Sigmoid colon (tissue), 7 donors: Measurements from ENCODE around the gene EIF3F. TPM values are rescaled to one million over a fixed set of nuclear protein-coding genes. Genes with fewer than 3 reads are reported as not detected.

ENCODE experiments used
- DNase-seq: peaks from one replicate; pipeline ENCODE4 v3.0.0-alpha.2; 2019
- H3K27ac ChIP-seq, 4 donors: fragments of 200-600 bp; sonication (generic); one replicate each; pipeline ENCODE4 v1.5.1; 2016 to 2019; ENCODE audit warnings: mild to moderate bottlenecking in 1 of 4
- H3K27me3 ChIP-seq, 3 donors: fragments of 200-600 bp; sonication (generic); one replicate each; pipeline ENCODE4 v1.5.1; 2019; ENCODE audit warnings: mild to moderate bottlenecking in 1 of 3
- H3K36me3 ChIP-seq, 4 donors: fragments of 200-600 bp; sonication (generic); one replicate each; pipeline ENCODE4 v1.5.1; 2016 to 2019
- H3K4me1 ChIP-seq, 4 donors: fragments of 200-600 bp; sonication (generic); one replicate each; pipeline ENCODE4 v1.5.1; 2017 to 2019
- H3K4me3 ChIP-seq, 4 donors: fragments of 200-600 bp; sonication (generic); one replicate each; pipeline ENCODE4 v1.5.1; 2017 to 2019; ENCODE audit warnings: mild to moderate bottlenecking in 2 of 4, moderate library complexity in 1 of 4
- H3K9me3 ChIP-seq, 4 donors: fragments of 200-600 bp in 3 of 4; sonication (generic) in 3 of 4; one replicate each; pipeline versions ENCODE4 v1.5.1 to v1.6.1; 2013 to 2019
- CTCF ChIP-seq, 4 experiments: fragments of 450-650 bp in 3 of 4; fragments of 200-600 bp in 1 of 4; IDR thresholded peaks; one replicate each; pipeline ENCODE4 v1.5.1; 2016 to 2019; ENCODE audit warnings: antibody characterized with exemption in 4 of 4, mild to moderate bottlenecking in 3 of 4, moderate library complexity in 2 of 4
- EP300 ChIP-seq, 4 donors: sonication (generic); formaldehyde crosslinking; IDR thresholded peaks; one replicate each; pipeline ENCODE4 v1.6.1; 2017; ENCODE audit warnings: antibody characterized with exemption in 4 of 4
- POLR2A ChIP-seq, 2 donors: fragments of 450-650 bp; IDR thresholded peaks; one replicate each; pipeline ENCODE4 v1.6.1; 2016; ENCODE audit warnings: antibody characterized with exemption in 2 of 2, mild to moderate bottlenecking in 2 of 2, moderate library complexity in 2 of 2
- POLR2AphosphoS5 ChIP-seq, 4 donors: sonication (generic); formaldehyde crosslinking; IDR thresholded peaks; one replicate each; pipeline ENCODE4 v1.6.1; 2017; ENCODE audit warnings: antibody characterized with exemption in 4 of 4
- WGBS, 2 donors: extraction: QIAGEN DNeasy Blood & Tissue Kit; methylation state at CpG; one replicate each; pipeline ENCODE4 v1.1.7; 2013; 5-methylcytosine and 5-hydroxymethylcytosine counted together
- intact Hi-C: fragments of 100-400 bp; cut with DNase I; formaldehyde crosslinking; loops from one replicate; pipeline ENCODE4 v1.15.1; 2023
- polyA plus RNA-seq, 3 donors: library from polyadenylated mRNA; stranded (reverse); fragments of 200-250 nt; gene quantifications; one replicate each; pipeline ENCODE4 v1.2.3, GENCODE V29; 2013
- total RNA-seq, 4 donors: library from RNA; depleted of rRNA; stranded (reverse); fragments of >200 nt; gene quantifications; one replicate each; pipeline ENCODE4 v1.1.0, GENCODE V29; 2016
- donor health status: healthy with polysubstance abuse.
- donor health status: Bipolar disorder and iron deficiency.
- donor health status: healthy.

Gene EIF3F
- total and polyA plus RNA-seq, 7 donors = 192 to 540 (median 233) TPM

- H3K27ac ChIP-seq = no peak overlapping the region
- no peaks in the 10 kb centered on the region for H3K4me1 ChIP-seq
- no peaks in the 10 kb centered on the region for H3K9me3 ChIP-seq
- H3K4me3 ChIP-seq = no peak overlapping the region
- intact Hi-C loops = loop anchor here (1.0 to 10.0 kb wide), 4 partner anchors 27 to 258 kb away; partner anchors contain the start of gene LMO1
- DNase-seq = peak; percentile 74
- no peaks in the 10 kb centered on the region for H3K27me3 ChIP-seq
- no peaks in the 10 kb centered on the region for H3K36me3 ChIP-seq
- no peak for TF ChIP-seq EP300 (IDR thresholded peaks at IDR 0.05)
- no peak for TF ChIP-seq POLR2AphosphoS5 (IDR thresholded peaks at IDR 0.05)
- TF ChIP-seq POLR2A (IDR thresholded peaks at IDR 0.05) = no peak
- TF ChIP-seq CTCF (IDR thresholded peaks at IDR 0.05) = peak; percentile 56 to 79 (median 70)
Measured at GRCh38 chr11:8006349-8006977, 19.3 kb downstream of the EIF3F start.

GRCh38 chr11:8008212-8008611 lies 21.1 kb downstream of the EIF3F start:
- H3K9me3 ChIP-seq = no peaks in the 10 kb centered on the region
- H3K36me3 ChIP-seq = no peaks in the 10 kb centered on the region
- H3K4me1 ChIP-seq = no peaks in the 10 kb centered on the region
- H3K27me3 ChIP-seq = no peaks in the 10 kb centered on the region
- intact Hi-C loops = loop anchor here (10.0 kb wide), 1 partner anchor 257 kb away; the partner anchor contains the start of gene LMO1
- H3K27ac ChIP-seq = no peak overlapping the region
- no peak overlapping the region for H3K4me3 ChIP-seq
- 38 to 53% methylated on average over 4 of the region's 4 CpGs for WGBS, 2 donors
- DNase-seq = no peak
- no peak for TF ChIP-seq POLR2A (IDR thresholded peaks at IDR 0.05)
- no peak for TF ChIP-seq EP300 (IDR thresholded peaks at IDR 0.05)
- TF ChIP-seq POLR2AphosphoS5 (IDR thresholded peaks at IDR 0.05) = no peak
- no peak for TF ChIP-seq CTCF (IDR thresholded peaks at IDR 0.05)

- intact Hi-C loops = loop anchor here (10.0 kb wide), 1 partner anchor 255 kb away; the partner anchor contains the start of gene LMO1
- no peaks in the 10 kb centered on the region for H3K27me3 ChIP-seq
- H3K9me3 ChIP-seq = no peaks in the 10 kb centered on the region
- no peak overlapping the region for H3K27ac ChIP-seq
- H3K36me3 ChIP-seq = no peaks in the 10 kb centered on the region
- DNase-seq = no peak
- TF ChIP-seq CTCF (IDR thresholded peaks at IDR 0.05) (no peak), POLR2AphosphoS5 (IDR thresholded peaks at IDR 0.05) (no peak), EP300 (IDR thresholded peaks at IDR 0.05) (no peak), POLR2A (IDR thresholded peaks at IDR 0.05) (no peak)
- no peak overlapping the region for H3K4me3 ChIP-seq
- 91 to 92% methylated on average over 3 of the region's 3 CpGs for WGBS, 2 donors
- no peaks in the 10 kb centered on the region for H3K4me1 ChIP-seq
Measured at GRCh38 chr11:8009856-8010255, 22.7 kb downstream of the EIF3F start.

GRCh38 chr11:8011371-8011770 lies 24.2 kb downstream of the EIF3F start:
- H3K4me3 ChIP-seq = no peak overlapping the region
- no peak overlapping the region for H3K27ac ChIP-seq
- no peaks in the 10 kb centered on the region for H3K36me3 ChIP-seq
- no peaks in the 10 kb centered on the region for H3K9me3 ChIP-seq
- H3K27me3 ChIP-seq = no peaks in the 10 kb centered on the region
- TF ChIP-seq CTCF (IDR thresholded peaks at IDR 0.05) = no peak
- TF ChIP-seq POLR2AphosphoS5 (IDR thresholded peaks at IDR 0.05) = no peak
- 71 to 84% methylated on average over 2 of the region's 2 CpGs for WGBS, 2 donors
- intact Hi-C loops = no loop called here
- no peaks in the 10 kb centered on the region for H3K4me1 ChIP-seq
- no peak for DNase-seq

GRCh38 chr11:8011981-8012444 lies 24.9 kb downstream of the EIF3F start:
- WGBS, 2 donors = 64 to 65% methylated on average over 4 of the region's 4 CpGs
- intact Hi-C loops = no loop called here

More at GRCh38 chr11:8011981-8012444, 24.9 kb downstream of the EIF3F start:
- no peak for DNase-seq
- Histone ChIP-seq H3K9me3 (no peaks in the 10 kb centered on the region), H3K4me1 (no peaks in the 10 kb centered on the region), H3K36me3 (no peaks in the 10 kb centered on the region), H3K27ac (no peak overlapping the region), H3K27me3 (no peaks in the 10 kb centered on the region), H3K4me3 (no peak overlapping the region)
- TF ChIP-seq EP300 (IDR thresholded peaks at IDR 0.05) (no peak), POLR2AphosphoS5 (IDR thresholded peaks at IDR 0.05) (no peak), POLR2A (IDR thresholded peaks at IDR 0.05) (no peak), CTCF (IDR thresholded peaks at IDR 0.05) (no peak)
